ENCODE measurements around the gene KRTAP10-4.
"Not testable (repeated sequence)": the region's sequence is repeated elsewhere in the genome, so short reads cannot be mapped to it uniquely, and the experiment has no call there.

Gene KRTAP10-4, protein sequence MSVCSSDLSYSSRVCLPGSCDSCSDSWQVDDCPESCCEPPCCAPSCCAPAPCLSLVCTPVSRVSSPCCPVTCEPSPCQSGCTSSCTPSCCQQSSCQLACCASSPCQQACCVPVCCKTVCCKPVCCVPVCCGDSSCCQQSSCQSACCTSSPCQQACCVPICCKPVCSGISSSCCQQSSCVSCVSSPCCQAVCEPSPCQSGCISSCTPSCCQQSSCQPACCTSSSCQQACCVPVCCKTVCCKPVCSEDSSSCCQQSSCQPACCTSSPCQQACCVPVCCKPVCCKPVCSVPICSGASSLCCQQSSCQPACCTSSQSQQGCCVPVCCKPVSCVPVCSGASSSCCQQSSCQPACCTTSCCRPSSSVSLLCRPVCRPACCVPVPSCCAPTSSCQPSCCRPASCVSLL

GRCh38 chr21:44573630-44574456, at the start of gene KRTAP10-4:
KRTAP10-4 (plus strand) TSS chr21:44573729; CDS start chr21:44573759, 30 bp downstream.
- DNase-seq = not testable (repeated sequence)

GRCh38 chr21:44524414-44525371, 48.8 kb upstream of the KRTAP10-4 start:
- no peak for DNase-seq

DNA sequence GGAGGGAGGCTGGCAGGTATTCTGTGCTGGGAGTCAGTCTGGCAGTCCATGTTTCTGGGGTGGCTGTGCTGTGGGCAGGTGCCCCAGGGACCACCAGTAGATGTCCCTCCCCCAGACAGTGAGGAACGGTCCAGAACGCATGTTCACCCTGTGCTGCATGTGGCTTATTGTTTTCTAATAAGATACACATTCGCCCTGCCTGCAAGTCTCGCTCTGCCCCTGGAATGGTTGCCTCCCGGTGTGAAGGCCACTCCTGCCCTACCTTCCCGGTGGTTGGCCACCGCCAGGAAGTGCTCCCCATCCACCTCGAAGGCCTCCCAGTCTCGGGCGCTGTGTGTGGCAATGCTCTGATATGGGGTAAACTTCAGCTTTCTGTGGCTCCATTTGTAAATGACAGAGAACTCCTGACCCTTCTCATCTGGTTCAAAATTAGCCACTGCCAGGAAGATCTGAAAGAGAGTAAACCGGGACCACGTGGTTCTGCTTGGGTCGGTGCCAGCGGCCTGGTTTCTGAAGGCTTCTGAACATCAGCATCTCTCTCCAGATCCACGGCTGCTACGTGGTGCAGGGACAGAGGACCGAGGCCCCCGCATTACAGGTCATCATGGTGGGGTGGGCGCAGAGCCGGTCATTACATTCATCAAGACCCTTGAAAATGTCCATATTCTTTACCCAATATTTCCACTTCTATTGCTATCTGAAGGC, 48.0 kb upstream of the KRTAP10-4 start:
- no peak for DNase-seq

DNA sequence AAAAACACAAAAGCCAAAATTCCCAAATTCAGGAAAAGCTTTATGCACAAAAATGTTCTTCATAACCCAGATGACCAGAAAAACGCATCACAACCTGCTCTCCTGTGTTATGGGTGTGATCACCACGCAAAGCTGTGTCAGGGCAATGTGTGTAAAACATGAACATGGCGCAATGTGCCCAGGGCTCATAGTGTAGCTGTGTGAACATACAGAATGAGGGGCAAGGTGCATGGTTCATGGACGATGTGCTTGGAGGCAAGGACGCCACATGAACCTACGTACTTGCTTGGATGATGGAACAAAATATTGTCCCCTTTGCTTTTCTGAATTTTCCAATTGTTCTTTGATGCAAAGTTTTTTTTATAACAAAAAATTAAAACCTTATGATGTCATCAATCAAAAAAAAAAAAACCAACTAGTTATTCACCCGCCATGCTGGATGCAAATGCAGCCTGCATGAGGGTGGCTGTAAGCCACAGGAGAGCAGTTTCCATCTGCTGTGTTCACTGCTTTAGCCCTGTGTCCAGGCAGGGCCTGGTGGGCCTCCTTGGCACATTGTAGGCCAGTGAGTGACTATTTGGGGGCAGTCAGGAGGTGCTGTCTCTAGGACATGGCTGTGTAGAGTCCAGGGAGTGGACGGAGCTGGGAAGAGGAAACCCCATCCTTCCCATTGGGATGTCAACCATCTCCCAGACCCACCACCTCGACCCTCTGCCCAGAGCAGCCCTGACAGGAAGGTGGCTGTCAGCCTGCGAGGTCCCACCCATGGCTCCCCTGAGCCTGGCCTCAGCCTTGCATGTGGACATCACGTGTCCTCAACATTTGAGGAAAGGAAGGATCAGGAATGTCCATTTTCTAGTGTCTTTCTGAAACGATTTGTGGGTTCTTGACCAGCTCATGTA, 47.2 kb upstream of the KRTAP10-4 start:
- no peak for DNase-seq

DNA sequence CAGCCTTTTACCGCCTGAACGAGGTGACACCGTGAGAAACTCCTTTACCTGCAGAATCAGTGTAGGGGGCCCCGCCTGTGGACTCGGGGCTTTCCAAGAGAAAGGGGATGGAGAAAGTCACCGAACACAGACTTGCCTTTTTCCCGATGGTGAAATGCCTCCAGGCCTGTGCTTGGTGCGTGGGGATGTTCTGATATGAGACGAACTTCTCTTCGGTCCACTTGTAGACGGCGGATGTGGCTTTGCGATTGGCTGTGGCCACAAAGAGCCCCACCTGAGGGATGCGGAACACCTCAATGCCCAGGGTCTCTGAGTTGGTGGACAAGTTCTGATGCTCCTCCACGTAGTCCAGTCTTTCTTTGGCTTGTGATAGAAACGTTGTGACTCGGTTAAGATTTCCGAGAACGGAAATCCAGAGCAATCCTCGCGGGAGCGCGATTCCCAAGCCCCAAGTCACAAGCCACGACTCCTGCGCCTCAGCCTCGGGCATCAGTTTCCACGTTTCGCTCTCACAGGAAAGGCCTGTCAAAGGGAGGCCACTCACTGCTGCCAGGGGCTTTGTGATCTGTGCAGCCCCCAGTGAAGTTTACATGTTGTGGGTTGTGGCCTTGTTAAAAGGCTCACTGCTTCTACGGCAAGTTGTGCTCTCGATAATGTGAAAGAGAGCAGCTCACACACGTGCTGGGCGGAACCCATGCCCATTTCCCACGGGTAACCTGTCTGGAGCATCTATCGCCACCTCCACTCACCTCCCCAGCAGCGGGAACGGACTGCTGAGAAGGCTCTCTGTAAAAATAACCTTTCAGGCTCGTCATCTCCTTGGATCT, 46.2 kb upstream of the KRTAP10-4 start:
- DNase-seq = no peak

DNA sequence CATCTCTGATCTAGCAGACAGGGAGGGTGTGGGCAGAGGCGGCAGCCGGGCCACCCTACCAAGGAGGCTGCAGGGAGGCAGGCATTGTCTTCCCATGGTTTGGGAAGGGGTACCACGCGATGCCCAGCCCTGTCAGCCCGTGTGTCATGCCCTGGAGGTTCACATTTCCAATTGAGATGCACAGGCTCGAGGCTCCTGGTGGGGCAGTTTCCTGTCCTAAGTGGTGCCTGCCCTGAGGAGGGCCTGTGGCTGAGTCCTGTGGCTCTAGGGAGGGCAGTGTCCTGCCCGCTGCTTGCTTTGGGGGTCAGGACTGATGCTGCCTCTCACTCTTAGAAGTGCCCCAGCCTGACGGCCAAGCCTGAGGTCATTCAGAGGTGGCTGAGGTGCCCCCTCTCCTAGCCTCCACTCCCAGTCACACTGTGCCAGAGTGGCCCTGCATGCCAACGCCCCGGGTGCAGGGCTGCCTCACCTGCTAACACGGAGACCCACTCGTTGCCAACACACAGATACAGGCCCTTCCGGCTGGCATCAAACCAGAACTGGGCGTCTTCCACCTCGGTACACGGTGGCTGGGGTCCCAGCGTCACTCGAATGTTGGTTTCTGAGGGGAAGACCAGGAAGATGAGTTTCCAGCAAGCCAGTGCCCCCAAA, 45.4 kb upstream of the KRTAP10-4 start:
- no peak for DNase-seq

DNA sequence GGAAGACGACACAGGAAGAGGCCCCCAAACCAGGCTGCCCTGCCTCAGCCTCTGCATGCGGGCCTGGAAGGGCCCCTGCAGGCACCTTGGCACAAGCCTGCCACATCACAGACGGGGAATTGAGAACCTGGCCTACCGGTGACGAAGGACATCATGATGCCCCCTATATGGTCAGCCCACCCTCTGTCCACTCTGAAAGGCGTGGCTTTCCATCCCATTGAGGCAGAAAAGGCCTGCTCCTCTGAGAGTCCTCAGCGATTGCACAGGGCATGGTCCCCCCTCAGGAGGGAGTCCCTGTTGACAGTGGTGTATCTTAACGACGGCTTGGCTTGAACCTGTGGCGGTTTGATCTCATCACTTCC, 44.9 kb upstream of the KRTAP10-4 start:
- DNase-seq = no peak

DNA sequence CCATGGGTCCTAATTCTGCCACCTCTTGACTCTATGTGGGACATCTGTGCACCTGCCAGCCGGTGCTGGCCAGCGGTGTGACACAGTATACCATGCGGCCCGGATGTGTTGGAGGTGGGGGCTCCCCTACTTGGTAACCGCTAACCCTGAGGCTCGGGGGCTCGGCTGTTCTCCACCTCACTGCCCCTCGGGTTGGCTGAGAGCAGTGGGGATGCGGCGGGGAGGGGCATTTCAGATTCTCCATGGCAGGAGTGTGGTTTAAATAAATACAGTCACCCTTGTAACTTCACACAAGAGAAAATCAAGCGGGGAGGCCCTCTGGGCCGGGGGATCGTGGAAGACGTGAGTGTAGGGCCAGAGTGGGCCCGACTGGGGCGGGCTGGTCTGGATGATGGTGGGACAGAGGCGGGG, 44.5 kb upstream of the KRTAP10-4 start:
- no peak for DNase-seq

GRCh38 chr21:44529503-44530125, 43.9 kb upstream of the KRTAP10-4 start:
- no peak for DNase-seq

- DNase-seq = no peak
Measured at GRCh38 chr21:44530221-44530902, 43.2 kb upstream of the KRTAP10-4 start.

GRCh38 chr21:44530903-44531605, 42.5 kb upstream of the KRTAP10-4 start:
- no peak for DNase-seq

DNA sequence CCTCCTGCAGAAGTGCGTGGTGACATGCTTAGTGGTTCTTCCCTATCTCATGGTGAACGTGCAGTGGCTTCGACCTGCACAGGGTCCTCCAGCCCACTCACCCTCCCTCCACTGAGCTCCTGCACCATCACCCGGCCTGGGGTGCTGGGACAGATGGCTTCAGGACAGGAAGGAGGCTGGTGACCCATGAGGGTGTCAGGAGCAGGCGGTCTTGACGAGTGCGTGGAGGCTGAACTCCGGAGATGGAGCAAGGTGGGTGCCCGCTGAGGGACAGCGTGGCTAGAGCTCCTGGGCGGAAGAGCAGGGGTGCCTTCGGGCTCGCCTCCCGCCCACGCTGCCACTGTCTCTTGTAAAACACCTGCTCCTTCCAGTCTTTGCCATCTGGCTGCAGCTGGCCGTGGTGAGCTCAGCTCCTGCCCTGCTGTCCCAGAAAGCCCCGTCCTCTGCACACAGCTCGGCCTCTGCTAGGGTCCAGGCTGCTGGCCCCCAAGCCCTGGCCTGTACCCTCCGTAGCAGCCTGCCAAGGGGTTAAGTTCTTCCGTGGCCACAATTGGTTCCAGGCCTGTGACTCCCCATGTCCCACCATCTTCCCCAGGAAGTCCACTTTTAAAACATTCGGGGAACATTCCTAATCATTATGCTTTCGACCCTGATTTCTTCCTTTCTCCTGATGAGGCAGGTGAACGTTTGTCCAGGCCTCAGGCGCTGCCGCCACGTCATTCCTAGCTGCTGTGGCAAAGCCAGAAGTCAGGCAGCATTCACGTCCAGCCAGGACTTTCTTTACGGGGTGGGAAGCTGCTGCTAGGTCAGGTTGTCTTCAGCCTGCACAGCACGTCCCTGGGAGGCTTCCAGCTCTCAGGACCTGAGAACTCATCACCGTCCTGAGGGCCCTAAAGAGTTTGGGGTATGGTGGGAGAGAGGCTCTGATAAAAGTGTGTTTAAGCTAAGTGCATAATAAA, 41.6 kb upstream of the KRTAP10-4 start:
- DNase-seq = no peak

GRCh38 chr21:44532712-44533111, 40.8 kb upstream of the KRTAP10-4 start:
- no peak for DNase-seq

DNA sequence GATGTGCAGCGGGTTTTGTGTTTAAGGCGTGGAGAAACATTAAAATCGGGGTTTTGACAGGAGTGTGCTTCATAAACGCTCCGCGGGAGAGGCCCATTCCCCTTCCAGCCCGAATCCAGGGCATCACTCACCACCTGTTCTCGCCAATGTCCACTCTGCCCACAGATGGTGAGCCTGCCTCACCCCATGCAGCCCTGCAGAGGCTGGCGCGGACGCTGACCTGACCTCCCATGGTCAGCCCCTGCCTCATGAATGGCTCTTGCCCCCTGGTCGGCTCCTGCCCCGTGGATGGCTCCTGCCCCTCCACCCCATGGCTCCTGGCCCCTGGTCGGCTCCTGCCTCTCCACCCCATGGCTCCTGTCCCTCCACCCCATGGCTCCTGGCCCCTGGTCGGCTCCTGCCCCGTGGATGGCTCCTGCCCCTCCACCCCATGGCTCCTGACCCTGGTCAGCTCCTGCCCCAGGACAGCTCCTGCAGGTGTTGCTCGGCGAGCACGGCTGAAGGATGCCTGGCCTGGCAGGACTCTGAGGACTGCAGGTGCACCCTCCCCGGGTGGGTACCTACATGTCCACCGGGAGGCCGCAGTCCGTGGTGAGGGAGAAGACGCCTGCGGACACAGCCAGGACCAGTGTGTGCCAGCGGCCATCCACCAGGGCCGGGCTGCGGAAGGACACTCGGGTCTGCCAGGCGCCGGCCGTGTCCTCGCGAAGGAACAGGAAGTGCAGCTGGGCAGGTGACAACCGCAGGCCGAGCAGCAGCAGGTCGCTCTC, 40.2 kb upstream of the KRTAP10-4 start:
- no peak for DNase-seq

GRCh38 chr21:44533891-44534627, 39.5 kb upstream of the KRTAP10-4 start:
- DNase-seq = no peak

Data from fibroblast of skin of right quadriceps (primary cell).